ENCODE data around the gene PRKD2. TPM values are rescaled to one million over a fixed set of nuclear protein-coding genes. Genes with fewer than 3 reads are reported as not detected.

PRKD2 gene
- total and polyA plus RNA-seq, 8 donors = 13.8 to 90.3 (median 21.0) TPM

GRCh38 chr19:46648060-46648960 is 68.6 kb downstream of the PRKD2 start:
- FAIRE-seq (no peak), DNase-seq (no peak), ATAC-seq (peak in 1 of 4 donors; percentile 33)
- Histone ChIP-seq H3K9me3 (no peaks in the 10 kb centered on the region), H3K4me1 (no peaks in the 10 kb centered on the region), H3K4me3 (no peak overlapping the region), H3K27me3 (peaks cover 0 to 5% (median 2%) of the 10 kb centered on the region in 4 donors), H3K36me3 (no peaks in the 10 kb centered on the region), H3K27ac (no peak overlapping the region)
- intact Hi-C loops (cut with DNase I) = no loop called here
- WGBS, 2 donors = 21 to 23% methylated on average over 47 to 63 of the region's 63 CpGs
- TF ChIP-seq, protein P1, sequence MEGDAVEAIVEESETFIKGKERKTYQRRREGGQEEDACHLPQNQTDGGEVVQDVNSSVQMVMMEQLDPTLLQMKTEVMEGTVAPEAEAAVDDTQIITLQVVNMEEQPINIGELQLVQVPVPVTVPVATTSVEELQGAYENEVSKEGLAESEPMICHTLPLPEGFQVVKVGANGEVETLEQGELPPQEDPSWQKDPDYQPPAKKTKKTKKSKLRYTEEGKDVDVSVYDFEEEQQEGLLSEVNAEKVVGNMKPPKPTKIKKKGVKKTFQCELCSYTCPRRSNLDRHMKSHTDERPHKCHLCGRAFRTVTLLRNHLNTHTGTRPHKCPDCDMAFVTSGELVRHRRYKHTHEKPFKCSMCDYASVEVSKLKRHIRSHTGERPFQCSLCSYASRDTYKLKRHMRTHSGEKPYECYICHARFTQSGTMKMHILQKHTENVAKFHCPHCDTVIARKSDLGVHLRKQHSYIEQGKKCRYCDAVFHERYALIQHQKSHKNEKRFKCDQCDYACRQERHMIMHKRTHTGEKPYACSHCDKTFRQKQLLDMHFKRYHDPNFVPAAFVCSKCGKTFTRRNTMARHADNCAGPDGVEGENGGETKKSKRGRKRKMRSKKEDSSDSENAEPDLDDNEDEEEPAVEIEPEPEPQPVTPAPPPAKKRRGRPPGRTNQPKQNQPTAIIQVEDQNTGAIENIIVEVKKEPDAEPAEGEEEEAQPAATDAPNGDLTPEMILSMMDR (IDR thresholded peaks at IDR 0.05) = no peak

DNA sequence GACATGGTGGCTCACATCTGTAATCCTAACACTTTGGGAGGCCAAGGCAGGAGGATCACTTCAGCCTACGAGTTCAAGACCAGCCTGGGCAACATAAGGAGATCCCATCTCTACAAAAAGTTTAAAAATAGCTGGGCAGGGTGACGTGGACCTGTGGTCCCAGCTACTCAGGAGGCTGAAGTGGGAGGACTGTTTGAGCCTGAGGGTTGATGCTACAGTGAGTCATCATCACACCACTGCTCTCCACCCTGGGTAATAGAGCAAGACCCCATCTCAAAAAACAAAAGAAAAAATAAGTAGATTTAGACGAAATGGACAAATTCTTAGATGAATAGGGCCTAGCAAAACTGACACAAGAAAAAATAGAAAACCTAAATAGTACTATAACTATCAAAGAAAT is 70.5 kb downstream of the PRKD2 start:
- Histone ChIP-seq H3K27me3 (peaks cover 0 to 5% (median 2%) of the 10 kb centered on the region in 4 donors), H3K4me3 (no peak overlapping the region), H3K9me3 (no peaks in the 10 kb centered on the region), H3K4me1 (no peaks in the 10 kb centered on the region), H3K36me3 (no peaks in the 10 kb centered on the region), H3K27ac (no peak overlapping the region)
- FAIRE-seq (no peak), ATAC-seq (no peak), DNase-seq (no peak)
- TF ChIP-seq, protein P1 (IDR thresholded peaks at IDR 0.05) = no peak
- WGBS, 2 donors = 71 to 79% methylated on average over 3 of the region's 3 CpGs
- intact Hi-C loops (cut with DNase I) = no loop called here

GRCh38 chr19:46644720-46645119 is 72.2 kb downstream of the PRKD2 start:
- H3K27ac ChIP-seq = no peak overlapping the region
- no peak overlapping the region for H3K4me3 ChIP-seq
- TF ChIP-seq, protein P1 (IDR thresholded peaks at IDR 0.05) = no peak
- intact Hi-C loops (cut with DNase I) = no loop called here
- FAIRE-seq = no peak
- H3K36me3 ChIP-seq = no peaks in the 10 kb centered on the region
- 42 to 48% methylated on average over 3 of the region's 3 CpGs for WGBS, 2 donors
- H3K27me3 ChIP-seq = peaks cover 0 to 15% (median 3%) of the 10 kb centered on the region in 4 donors
- H3K4me1 ChIP-seq = peaks cover 0 to 3% (median 0%) of the 10 kb centered on the region in 3 donors
- no peaks in the 10 kb centered on the region for H3K9me3 ChIP-seq
- ATAC-seq = no peak
- no peak for DNase-seq

- H3K9me3 ChIP-seq = no peaks in the 10 kb centered on the region
- FAIRE-seq (no peak), ATAC-seq (no peak), DNase-seq (no peak)
- 80 to 85% methylated on average over 2 of the region's 2 CpGs for WGBS, 2 donors
- no peak overlapping the region for H3K4me3 ChIP-seq
- peaks cover 0 to 10% (median 3%) of the 10 kb centered on the region in 4 donors for H3K27me3 ChIP-seq
- H3K36me3 ChIP-seq = no peaks in the 10 kb centered on the region
- intact Hi-C loops (cut with DNase I) = no loop called here
- peaks cover 4 to 9% (median 9%) of the 10 kb centered on the region in 3 donors for H3K4me1 ChIP-seq
- TF ChIP-seq, protein P1 (IDR thresholded peaks at IDR 0.05) = no peak
- no peak overlapping the region for H3K27ac ChIP-seq
Measured at GRCh38 chr19:46640656-46641055, 76.3 kb downstream of the PRKD2 start.
